Measurements from ENCODE around the gene NAP1L4.

DNA sequence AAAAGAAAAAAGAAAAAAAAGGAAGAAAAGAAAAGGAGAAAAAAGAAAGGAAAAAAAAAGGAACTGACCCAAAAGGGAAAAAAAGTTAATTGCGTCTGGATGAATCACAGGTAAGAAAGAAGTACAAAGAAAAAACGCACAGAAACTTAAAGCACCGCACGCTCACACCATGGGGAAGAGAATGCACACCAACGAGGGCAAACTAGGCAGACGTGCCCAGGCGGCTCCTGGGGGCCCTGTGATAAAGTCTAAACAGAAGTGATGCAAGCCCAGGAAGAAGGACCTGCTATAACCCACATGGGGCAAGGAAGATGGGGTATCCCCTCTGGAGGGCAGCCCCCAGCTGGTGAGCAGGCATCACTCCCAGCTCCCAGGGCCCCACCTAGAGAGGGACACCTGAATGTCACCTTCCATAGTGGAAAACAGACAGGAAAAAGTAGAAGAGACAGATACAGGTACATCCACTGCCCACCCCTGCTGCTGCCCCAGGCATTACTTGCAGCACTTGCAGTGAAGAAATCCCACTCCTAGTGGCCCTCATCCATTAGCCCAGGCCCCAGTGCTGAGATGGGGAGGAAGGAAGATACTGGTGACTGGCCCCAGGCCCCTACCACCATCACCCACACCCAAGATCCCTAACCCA is 28.9 kb downstream of the NAP1L4 start:
- no peak for TF ChIP-seq POLR2AphosphoS5 (IDR thresholded peaks at IDR 0.05; ENCODE audit: low read depth, low read length)
- TF ChIP-seq POLR2A (IDR thresholded peaks at IDR 0.05; ENCODE audit: low read depth, low read length) = no peak
- TF ChIP-seq TAF1 (IDR thresholded peaks at IDR 0.05; ENCODE audit: low read depth, low read length) = no peak
- TF ChIP-seq SPI1 (IDR thresholded peaks at IDR 0.05; ENCODE audit: low read depth, low read length) = no peak
- TF ChIP-seq PAX5 (IDR thresholded peaks at IDR 0.05; ENCODE audit: insufficient read depth, low read length, severe bottlenecking) = no peak
- no peak for TF ChIP-seq POU2F2 (IDR thresholded peaks at IDR 0.05; ENCODE audit: low read depth, low read length)
